K562 (cell line): ENCODE results near the gene S100A4. TPM values are rescaled to one million over a fixed set of nuclear protein-coding genes. Genes with fewer than 3 reads are reported as not detected.

Experiments
- ARID1B ChIP-seq: fragments of 450-650 bp; IDR thresholded peaks from 2 replicates; pipeline ENCODE4 v1.6.1; 2016; ENCODE audit warnings: antibody characterized with exemption, mild to moderate bottlenecking, inconsistent platforms
- CBFA2T3 ChIP-seq: fragments of 450-650 bp; IDR thresholded peaks from 2 replicates; pipeline ENCODE4 v1.6.1; 2017
- CXXC5 ChIP-seq: fragments of 250-450 bp; sonication (Bioruptor Pico); IDR thresholded peaks from 2 replicates; pipeline ENCODE4 v1.8.0; 2022; ENCODE audit warnings: inconsistent platforms, mild to moderate bottlenecking, moderate library complexity
- DMBX1 ChIP-seq: fragments of 250-450 bp; sonication (Bioruptor Pico); IDR thresholded peaks from 2 replicates; pipeline ENCODE4 v1.8.0; 2022; ENCODE audit warnings: inconsistent platforms, mild to moderate bottlenecking, moderate library complexity, borderline replicate concordance
- GATAD2B ChIP-seq: fragments of 450-650 bp; IDR thresholded peaks from 2 replicates; pipeline ENCODE4 v1.6.1; 2017; ENCODE audit warnings: mild to moderate bottlenecking, borderline replicate concordance
- L3MBTL2 ChIP-seq: fragments of 450-650 bp; IDR thresholded peaks from 2 replicates; pipeline ENCODE4 v1.6.1; 2016; ENCODE audit warnings: mild to moderate bottlenecking, moderate library complexity
- NELFE ChIP-seq: IDR thresholded peaks from 2 replicates; pipeline ENCODE4 v1.6.1; 2011; ENCODE audit warnings: mild to moderate bottlenecking; ENCODE audit not compliant: insufficient read depth, insufficient read length
- RNF2 ChIP-seq: sonication (generic); IDR thresholded peaks from 2 replicates; pipeline ENCODE4 v1.6.1; 2016
- SMAD4 ChIP-seq: fragments of 250-450 bp; sonication (Bioruptor Pico); conservative IDR thresholded peaks from 2 replicates; pipeline ENCODE4 v1.8.0; 2021; ENCODE audit warnings: inconsistent platforms, mild to moderate bottlenecking, moderate library complexity
- TCF3 ChIP-seq: sonication (generic); formaldehyde crosslinking; IDR thresholded peaks from 2 replicates; pipeline ENCODE4 v1.4.0; 2020; ENCODE audit warnings: mild to moderate bottlenecking, missing genetic modification reagents
- ZNF12 ChIP-seq: sonication (generic); formaldehyde crosslinking; IDR thresholded peaks from 2 replicates; pipeline ENCODE4 v1.4.0; 2020; ENCODE audit warnings: mild to moderate bottlenecking, missing genetic modification reagents
- ZNF165 ChIP-seq: fragments of 250-450 bp; sonication (Bioruptor Pico); IDR thresholded peaks from 2 replicates; pipeline ENCODE4 v1.4.0; 2020; ENCODE audit warnings: borderline replicate concordance
- ZNF766 ChIP-seq: fragments of 200-800 bp; sonication (Bioruptor generic); conservative IDR thresholded peaks from 2 replicates; pipeline ENCODE4 v1.6.1; 2016; ENCODE audit warnings: missing genetic modification characterization, missing compliant biosample characterization
- polyA plus RNA-seq, 8 experiments: library from polyadenylated mRNA; depleted of rRNA in 4 of 8; stranded (reverse) in 5 of 8; unstranded in 3 of 8; fragments of >200 nt; fragmentation: Nextera tagmentation in 2 of 8; fragmentation: Illumina TruSeq in 1 of 8; extraction: Ambion mirVana in 2 of 8; extraction: Trizol in 1 of 8; gene quantifications; 2 replicates each; pipeline versions ENCODE4 v1.2.1 to v1.2.3, GENCODE V29; 2011 to 2014; ENCODE audit warnings: inconsistent platforms in 1 of 8, missing spikeins in 1 of 8
- total RNA-seq, 7 experiments: library from RNA; depleted of rRNA in 6 of 7; stranded (reverse); fragments of >200 nt in 6 of 7; fragmentation: Illumina TruSeq in 2 of 7; extraction: Trizol in 2 of 7; gene quantifications; 2 replicates each; pipeline versions ENCODE4 v1.2.1 to v1.2.3, GENCODE V29; 2011 to 2021; ENCODE audit warnings: low replicate concordance in 1 of 7
- TF ChIP-seq, protein P1 (sequence below): sonication (generic); formaldehyde crosslinking; IDR thresholded peaks from 2 replicates; pipeline ENCODE4 v1.8.0; 2023; ENCODE audit warnings: missing genetic modification reagents, mild to moderate bottlenecking, borderline replicate concordance
- TF ChIP-seq, protein P2 (sequence below): fragments of 450-650 bp; formaldehyde crosslinking; IDR thresholded peaks from 2 replicates; pipeline ENCODE4 v1.4.0; 2022; ENCODE audit warnings: mild to moderate bottlenecking, moderate library complexity
- TF ChIP-seq, protein P3 (sequence below): sonication (generic); formaldehyde crosslinking; IDR thresholded peaks from 2 replicates; pipeline ENCODE4 v1.8.0; 2022; ENCODE audit warnings: missing genetic modification reagents, mild to moderate bottlenecking, moderate library complexity, borderline replicate concordance
- TF ChIP-seq, protein P4 (sequence below): fragments of 250-450 bp; sonication (Bioruptor Pico); IDR thresholded peaks from 2 replicates; pipeline ENCODE4 v1.4.0; 2020
- TF ChIP-seq, protein P5 (sequence below): IDR thresholded peaks from 2 replicates; pipeline ENCODE4 v1.6.1; 2016; ENCODE audit warnings: missing genetic modification characterization, missing compliant biosample characterization

Gene S100A4
- total and polyA plus RNA-seq, 9 of the 15 experiments (the other 6 are each of a cell fraction or from before 2014, with no cell fraction given): 3.7 to 20.1 (median 11.2) TPM

DNA sequence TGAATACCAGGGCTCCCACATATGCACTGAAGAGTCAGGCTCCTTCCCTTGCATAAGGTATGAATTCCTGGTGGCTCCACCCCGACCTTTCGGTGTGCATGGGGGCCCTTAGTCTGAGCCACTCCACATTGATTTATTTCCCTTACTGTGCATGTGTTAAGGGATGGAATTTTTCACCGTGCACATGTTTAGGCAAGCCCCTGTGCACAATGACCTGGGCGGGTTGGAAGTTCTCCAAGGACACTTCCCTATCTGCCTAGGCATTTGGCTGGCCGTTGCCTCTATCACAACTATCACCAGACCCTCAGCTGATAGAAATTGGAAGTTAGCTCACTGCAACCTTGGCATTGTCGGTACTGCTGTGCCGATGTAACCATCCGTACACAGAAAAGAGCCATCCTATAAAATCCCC, 19.5 kb downstream of the S100A4 start (continued):
- TF ChIP-seq, protein P1, sequence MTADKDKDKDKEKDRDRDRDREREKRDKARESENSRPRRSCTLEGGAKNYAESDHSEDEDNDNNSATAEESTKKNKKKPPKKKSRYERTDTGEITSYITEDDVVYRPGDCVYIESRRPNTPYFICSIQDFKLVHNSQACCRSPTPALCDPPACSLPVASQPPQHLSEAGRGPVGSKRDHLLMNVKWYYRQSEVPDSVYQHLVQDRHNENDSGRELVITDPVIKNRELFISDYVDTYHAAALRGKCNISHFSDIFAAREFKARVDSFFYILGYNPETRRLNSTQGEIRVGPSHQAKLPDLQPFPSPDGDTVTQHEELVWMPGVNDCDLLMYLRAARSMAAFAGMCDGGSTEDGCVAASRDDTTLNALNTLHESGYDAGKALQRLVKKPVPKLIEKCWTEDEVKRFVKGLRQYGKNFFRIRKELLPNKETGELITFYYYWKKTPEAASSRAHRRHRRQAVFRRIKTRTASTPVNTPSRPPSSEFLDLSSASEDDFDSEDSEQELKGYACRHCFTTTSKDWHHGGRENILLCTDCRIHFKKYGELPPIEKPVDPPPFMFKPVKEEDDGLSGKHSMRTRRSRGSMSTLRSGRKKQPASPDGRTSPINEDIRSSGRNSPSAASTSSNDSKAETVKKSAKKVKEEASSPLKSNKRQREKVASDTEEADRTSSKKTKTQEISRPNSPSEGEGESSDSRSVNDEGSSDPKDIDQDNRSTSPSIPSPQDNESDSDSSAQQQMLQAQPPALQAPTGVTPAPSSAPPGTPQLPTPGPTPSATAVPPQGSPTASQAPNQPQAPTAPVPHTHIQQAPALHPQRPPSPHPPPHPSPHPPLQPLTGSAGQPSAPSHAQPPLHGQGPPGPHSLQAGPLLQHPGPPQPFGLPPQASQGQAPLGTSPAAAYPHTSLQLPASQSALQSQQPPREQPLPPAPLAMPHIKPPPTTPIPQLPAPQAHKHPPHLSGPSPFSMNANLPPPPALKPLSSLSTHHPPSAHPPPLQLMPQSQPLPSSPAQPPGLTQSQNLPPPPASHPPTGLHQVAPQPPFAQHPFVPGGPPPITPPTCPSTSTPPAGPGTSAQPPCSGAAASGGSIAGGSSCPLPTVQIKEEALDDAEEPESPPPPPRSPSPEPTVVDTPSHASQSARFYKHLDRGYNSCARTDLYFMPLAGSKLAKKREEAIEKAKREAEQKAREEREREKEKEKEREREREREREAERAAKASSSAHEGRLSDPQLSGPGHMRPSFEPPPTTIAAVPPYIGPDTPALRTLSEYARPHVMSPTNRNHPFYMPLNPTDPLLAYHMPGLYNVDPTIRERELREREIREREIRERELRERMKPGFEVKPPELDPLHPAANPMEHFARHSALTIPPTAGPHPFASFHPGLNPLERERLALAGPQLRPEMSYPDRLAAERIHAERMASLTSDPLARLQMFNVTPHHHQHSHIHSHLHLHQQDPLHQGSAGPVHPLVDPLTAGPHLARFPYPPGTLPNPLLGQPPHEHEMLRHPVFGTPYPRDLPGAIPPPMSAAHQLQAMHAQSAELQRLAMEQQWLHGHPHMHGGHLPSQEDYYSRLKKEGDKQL (CRISPR knock-in tag): 0 out of 2 replicates have a peak, but pooled peaks have one; percentile 35
- TF ChIP-seq CXXC5 (peak; percentile 65), CBFA2T3 (peak; percentile 62), NELFE (no peak), DMBX1 (CRISPR knock-in tag) (peak; percentile 37; the same call in 1 of the 2 replicates), GATAD2B (no peak), ZNF12 (no peak), ZNF165 (0 out of 2 replicates have a peak, but pooled peaks have one; percentile 16), L3MBTL2 (peak; percentile 14; the same call in 1 of the 2 replicates), RNF2 (no peak), TCF3 (CRISPR knock-in tag) (peak; percentile 53), ARID1B (peak; percentile 67), ZNF766 (CRISPR knock-in tag) (peak; percentile 49; the same call in 1 of the 2 replicates), SMAD4 (CRISPR knock-in tag) (peak; percentile 61)
- TF ChIP-seq, protein P2, sequence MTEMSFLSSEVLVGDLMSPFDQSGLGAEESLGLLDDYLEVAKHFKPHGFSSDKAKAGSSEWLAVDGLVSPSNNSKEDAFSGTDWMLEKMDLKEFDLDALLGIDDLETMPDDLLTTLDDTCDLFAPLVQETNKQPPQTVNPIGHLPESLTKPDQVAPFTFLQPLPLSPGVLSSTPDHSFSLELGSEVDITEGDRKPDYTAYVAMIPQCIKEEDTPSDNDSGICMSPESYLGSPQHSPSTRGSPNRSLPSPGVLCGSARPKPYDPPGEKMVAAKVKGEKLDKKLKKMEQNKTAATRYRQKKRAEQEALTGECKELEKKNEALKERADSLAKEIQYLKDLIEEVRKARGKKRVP (CRISPR knock-in tag): 0 out of 2 replicates have a peak, but pooled peaks have one; percentile 7
- TF ChIP-seq, protein P3, sequence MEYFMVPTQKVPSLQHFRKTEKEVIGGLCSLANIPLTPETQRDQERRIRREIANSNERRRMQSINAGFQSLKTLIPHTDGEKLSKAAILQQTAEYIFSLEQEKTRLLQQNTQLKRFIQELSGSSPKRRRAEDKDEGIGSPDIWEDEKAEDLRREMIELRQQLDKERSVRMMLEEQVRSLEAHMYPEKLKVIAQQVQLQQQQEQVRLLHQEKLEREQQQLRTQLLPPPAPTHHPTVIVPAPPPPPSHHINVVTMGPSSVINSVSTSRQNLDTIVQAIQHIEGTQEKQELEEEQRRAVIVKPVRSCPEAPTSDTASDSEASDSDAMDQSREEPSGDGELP: peak; percentile 49
- TF ChIP-seq, protein P4, sequence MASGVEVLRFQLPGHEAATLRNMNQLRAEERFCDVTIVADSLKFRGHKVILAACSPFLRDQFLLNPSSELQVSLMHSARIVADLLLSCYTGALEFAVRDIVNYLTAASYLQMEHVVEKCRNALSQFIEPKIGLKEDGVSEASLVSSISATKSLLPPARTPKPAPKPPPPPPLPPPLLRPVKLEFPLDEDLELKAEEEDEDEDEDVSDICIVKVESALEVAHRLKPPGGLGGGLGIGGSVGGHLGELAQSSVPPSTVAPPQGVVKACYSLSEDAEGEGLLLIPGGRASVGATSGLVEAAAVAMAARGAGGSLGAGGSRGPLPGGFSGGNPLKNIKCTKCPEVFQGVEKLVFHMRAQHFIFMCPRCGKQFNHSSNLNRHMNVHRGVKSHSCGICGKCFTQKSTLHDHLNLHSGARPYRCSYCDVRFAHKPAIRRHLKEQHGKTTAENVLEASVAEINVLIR: no peak
- TF ChIP-seq, protein P5, sequence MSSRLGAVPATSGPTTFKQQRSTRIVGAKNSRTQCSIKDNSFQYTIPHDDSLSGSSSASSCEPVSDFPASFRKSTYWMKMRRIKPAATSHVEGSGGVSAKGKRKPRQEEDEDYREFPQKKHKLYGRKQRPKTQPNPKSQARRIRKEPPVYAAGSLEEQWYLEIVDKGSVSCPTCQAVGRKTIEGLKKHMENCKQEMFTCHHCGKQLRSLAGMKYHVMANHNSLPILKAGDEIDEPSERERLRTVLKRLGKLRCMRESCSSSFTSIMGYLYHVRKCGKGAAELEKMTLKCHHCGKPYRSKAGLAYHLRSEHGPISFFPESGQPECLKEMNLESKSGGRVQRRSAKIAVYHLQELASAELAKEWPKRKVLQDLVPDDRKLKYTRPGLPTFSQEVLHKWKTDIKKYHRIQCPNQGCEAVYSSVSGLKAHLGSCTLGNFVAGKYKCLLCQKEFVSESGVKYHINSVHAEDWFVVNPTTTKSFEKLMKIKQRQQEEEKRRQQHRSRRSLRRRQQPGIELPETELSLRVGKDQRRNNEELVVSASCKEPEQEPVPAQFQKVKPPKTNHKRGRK: no peak
